ENCODE data around the gene DENND5B. TPM values are rescaled to one million over a fixed set of nuclear protein-coding genes. Genes with fewer than 3 reads are reported as not detected.

DENND5B gene
- total RNA-seq, 1 experiment from 2014 or later = 13.8 TPM

DNA sequence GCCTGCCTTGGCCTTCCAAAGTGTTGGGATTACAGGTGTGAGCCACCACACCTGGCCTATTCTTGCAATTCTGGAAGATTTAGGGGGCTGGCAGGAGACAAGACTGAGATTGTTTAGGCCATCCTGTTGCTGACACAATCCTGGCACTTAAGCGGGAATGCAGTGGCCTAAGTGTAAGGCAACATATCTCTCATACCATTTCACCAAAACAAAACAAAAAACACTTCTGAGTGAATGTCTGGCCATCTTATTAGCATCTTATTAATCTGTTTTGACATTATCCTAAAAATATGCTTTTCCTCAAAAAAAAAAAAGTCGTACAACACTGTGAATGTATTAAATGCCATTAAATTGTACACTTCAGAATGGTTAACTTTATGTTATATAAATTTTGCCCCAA, 67.6 kb downstream of the DENND5B start (continued):
- TF ChIP-seq, protein P1, sequence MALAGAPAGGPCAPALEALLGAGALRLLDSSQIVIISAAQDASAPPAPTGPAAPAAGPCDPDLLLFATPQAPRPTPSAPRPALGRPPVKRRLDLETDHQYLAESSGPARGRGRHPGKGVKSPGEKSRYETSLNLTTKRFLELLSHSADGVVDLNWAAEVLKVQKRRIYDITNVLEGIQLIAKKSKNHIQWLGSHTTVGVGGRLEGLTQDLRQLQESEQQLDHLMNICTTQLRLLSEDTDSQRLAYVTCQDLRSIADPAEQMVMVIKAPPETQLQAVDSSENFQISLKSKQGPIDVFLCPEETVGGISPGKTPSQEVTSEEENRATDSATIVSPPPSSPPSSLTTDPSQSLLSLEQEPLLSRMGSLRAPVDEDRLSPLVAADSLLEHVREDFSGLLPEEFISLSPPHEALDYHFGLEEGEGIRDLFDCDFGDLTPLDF (CRISPR knock-in tag; IDR thresholded peaks at IDR 0.05) = no peak

DNA sequence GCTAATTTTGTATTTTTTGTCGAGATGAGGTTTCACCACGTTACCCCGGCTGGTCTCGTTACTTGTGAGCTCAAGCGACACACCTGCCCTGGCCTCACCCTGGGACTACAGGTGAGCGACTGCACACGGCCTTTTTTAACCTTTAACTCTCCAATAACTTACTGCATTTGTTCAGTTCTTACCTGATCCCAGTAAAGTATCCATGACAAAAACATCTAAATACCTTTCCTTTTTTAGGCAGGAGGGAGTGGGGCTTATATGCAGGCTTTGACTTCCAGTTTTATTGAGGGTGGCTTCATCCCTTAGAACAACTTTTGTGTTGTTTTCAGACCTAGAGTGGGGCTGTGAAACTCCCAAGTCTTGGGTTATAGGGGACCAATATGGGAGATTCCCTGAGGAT, 68.3 kb downstream of the DENND5B start:
- peak overlapping the region; percentile 4; the same call in 1 of the 2 replicates for H3K4me3 Mint-ChIP-seq
- ChIA-PET CTCF (no interaction called here), POLR2A (no interaction called here)
- ATAC-seq (peak; percentile 31; the same call in 1 of the 2 replicates), DNase-seq (ENCODE audit: low spot score) (no peak)
- H3K36me3 Mint-ChIP-seq = no peaks in the 10 kb centered on the region
- peaks cover 73% of the 10 kb centered on the region for H3K4me1 Mint-ChIP-seq
- no peaks in the 10 kb centered on the region for H3K9me3 Mint-ChIP-seq
- no peaks in the 10 kb centered on the region for H3K27me3 Mint-ChIP-seq (ENCODE audit: low read depth)
- TF ChIP-seq ZNF396 (CRISPR knock-in tag; IDR thresholded peaks at IDR 0.05; ENCODE audit: borderline replicate concordance) = no peak
- TF ChIP-seq, protein P2, sequence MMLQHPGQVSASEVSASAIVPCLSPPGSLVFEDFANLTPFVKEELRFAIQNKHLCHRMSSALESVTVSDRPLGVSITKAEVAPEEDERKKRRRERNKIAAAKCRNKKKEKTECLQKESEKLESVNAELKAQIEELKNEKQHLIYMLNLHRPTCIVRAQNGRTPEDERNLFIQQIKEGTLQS (CRISPR knock-in tag; conservative IDR thresholded peaks at IDR 0.05) = no peak
- no peak for TF ChIP-seq FOXP1 (CRISPR knock-in tag; IDR thresholded peaks at IDR 0.05; ENCODE audit: borderline replicate concordance)
- TF ChIP-seq, protein P3, sequence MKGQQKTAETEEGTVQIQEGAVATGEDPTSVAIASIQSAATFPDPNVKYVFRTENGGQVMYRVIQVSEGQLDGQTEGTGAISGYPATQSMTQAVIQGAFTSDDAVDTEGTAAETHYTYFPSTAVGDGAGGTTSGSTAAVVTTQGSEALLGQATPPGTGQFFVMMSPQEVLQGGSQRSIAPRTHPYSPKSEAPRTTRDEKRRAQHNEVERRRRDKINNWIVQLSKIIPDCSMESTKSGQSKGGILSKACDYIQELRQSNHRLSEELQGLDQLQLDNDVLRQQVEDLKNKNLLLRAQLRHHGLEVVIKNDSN (CRISPR knock-in tag; IDR thresholded peaks at IDR 0.05) = no peak
- TF ChIP-seq SP1 (CRISPR knock-in tag; conservative IDR thresholded peaks at IDR 0.05) = no peak
- no peak for TF ChIP-seq MXD4 (CRISPR knock-in tag; IDR thresholded peaks at IDR 0.05; ENCODE audit: borderline replicate concordance)
- TF ChIP-seq CBFB (CRISPR knock-in tag; IDR thresholded peaks at IDR 0.05; ENCODE audit: low read depth) = no peak
- TF ChIP-seq, protein P4, sequence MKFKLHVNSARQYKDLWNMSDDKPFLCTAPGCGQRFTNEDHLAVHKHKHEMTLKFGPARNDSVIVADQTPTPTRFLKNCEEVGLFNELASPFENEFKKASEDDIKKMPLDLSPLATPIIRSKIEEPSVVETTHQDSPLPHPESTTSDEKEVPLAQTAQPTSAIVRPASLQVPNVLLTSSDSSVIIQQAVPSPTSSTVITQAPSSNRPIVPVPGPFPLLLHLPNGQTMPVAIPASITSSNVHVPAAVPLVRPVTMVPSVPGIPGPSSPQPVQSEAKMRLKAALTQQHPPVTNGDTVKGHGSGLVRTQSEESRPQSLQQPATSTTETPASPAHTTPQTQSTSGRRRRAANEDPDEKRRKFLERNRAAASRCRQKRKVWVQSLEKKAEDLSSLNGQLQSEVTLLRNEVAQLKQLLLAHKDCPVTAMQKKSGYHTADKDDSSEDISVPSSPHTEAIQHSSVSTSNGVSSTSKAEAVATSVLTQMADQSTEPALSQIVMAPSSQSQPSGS (CRISPR knock-in tag; IDR thresholded peaks at IDR 0.05; ENCODE audit: borderline replicate concordance, low read depth) = no peak
- TF ChIP-seq NR1H2 (CRISPR knock-in tag; IDR thresholded peaks at IDR 0.05) = no peak
- TF ChIP-seq RORB (CRISPR knock-in tag; IDR thresholded peaks at IDR 0.05) = no peak
- no peak for TF ChIP-seq IRF2 (CRISPR knock-in tag; IDR thresholded peaks at IDR 0.05; ENCODE audit: borderline replicate concordance, low read depth)
- TF ChIP-seq PRRX2 (CRISPR knock-in tag; IDR thresholded peaks at IDR 0.05) = no peak
- TF ChIP-seq, protein P1 (CRISPR knock-in tag; IDR thresholded peaks at IDR 0.05) = no peak
- peak overlapping the region; percentile 88 for H3K27ac Mint-ChIP-seq

DNA sequence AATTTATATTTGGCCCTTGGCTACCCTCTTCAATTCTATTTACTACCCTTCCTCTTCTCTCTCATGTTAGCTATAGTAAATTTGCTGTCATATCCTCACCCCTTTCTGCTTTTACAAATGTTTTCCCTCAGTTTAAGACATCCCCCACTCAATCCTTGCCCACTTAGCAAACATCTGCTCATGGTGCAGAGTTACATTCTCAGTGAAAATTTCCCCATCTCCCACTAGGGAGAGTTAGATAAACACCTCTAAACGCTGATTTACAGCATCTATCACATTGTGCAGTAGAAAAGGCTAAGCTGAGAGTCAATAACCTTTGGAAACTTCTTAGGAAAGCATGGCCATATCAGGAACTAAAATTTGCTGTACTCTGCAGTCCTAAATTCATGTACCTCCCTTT, 69.0 kb downstream of the DENND5B start:
- Mint-ChIP-seq H3K4me3 (no peak overlapping the region), H3K4me1 (peaks cover 76% of the 10 kb centered on the region), H3K27me3 (ENCODE audit: low read depth) (no peaks in the 10 kb centered on the region), H3K9me3 (no peaks in the 10 kb centered on the region), H3K27ac (peak overlapping the region; percentile 79), H3K36me3 (no peaks in the 10 kb centered on the region)
- no peak for DNase-seq (ENCODE audit: low spot score)
- POLR2A ChIA-PET = interaction anchor here (0.6 kb wide), 1 partner anchor 114 kb away, joined by 5 read pairs; no protein-coding TSS in a partner anchor
- no peak for ATAC-seq
- CTCF ChIA-PET = no interaction called here
- TF ChIP-seq FOXJ3 (CRISPR knock-in tag; IDR thresholded peaks at IDR 0.05; ENCODE audit: borderline replicate concordance) (no peak), ZNF263 (CRISPR knock-in tag; IDR thresholded peaks at IDR 0.05; ENCODE audit: low read depth) (no peak), TEAD1 (CRISPR knock-in tag; IDR thresholded peaks at IDR 0.05) (no peak), IRF2 (CRISPR knock-in tag; IDR thresholded peaks at IDR 0.05; ENCODE audit: borderline replicate concordance, low read depth) (no peak), SMAD4 (CRISPR knock-in tag; IDR thresholded peaks at IDR 0.05) (no peak), OVOL2 (CRISPR knock-in tag; IDR thresholded peaks at IDR 0.05; ENCODE audit: borderline replicate concordance) (no peak), ZNF423 (CRISPR knock-in tag; IDR thresholded peaks at IDR 0.05) (no peak), RORB (CRISPR knock-in tag; IDR thresholded peaks at IDR 0.05) (no peak), FOXK1 (CRISPR knock-in tag; IDR thresholded peaks at IDR 0.05) (no peak)
- TF ChIP-seq, protein P5, sequence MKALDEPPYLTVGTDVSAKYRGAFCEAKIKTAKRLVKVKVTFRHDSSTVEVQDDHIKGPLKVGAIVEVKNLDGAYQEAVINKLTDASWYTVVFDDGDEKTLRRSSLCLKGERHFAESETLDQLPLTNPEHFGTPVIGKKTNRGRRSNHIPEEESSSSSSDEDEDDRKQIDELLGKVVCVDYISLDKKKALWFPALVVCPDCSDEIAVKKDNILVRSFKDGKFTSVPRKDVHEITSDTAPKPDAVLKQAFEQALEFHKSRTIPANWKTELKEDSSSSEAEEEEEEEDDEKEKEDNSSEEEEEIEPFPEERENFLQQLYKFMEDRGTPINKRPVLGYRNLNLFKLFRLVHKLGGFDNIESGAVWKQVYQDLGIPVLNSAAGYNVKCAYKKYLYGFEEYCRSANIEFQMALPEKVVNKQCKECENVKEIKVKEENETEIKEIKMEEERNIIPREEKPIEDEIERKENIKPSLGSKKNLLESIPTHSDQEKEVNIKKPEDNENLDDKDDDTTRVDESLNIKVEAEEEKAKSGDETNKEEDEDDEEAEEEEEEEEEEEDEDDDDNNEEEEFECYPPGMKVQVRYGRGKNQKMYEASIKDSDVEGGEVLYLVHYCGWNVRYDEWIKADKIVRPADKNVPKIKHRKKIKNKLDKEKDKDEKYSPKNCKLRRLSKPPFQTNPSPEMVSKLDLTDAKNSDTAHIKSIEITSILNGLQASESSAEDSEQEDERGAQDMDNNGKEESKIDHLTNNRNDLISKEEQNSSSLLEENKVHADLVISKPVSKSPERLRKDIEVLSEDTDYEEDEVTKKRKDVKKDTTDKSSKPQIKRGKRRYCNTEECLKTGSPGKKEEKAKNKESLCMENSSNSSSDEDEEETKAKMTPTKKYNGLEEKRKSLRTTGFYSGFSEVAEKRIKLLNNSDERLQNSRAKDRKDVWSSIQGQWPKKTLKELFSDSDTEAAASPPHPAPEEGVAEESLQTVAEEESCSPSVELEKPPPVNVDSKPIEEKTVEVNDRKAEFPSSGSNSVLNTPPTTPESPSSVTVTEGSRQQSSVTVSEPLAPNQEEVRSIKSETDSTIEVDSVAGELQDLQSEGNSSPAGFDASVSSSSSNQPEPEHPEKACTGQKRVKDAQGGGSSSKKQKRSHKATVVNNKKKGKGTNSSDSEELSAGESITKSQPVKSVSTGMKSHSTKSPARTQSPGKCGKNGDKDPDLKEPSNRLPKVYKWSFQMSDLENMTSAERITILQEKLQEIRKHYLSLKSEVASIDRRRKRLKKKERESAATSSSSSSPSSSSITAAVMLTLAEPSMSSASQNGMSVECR (CRISPR knock-in tag; IDR thresholded peaks at IDR 0.05; ENCODE audit: borderline replicate concordance) = no peak
- TF ChIP-seq, protein P6, sequence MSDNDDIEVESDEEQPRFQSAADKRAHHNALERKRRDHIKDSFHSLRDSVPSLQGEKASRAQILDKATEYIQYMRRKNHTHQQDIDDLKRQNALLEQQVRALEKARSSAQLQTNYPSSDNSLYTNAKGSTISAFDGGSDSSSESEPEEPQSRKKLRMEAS (CRISPR knock-in tag; IDR thresholded peaks at IDR 0.05) = no peak
- TF ChIP-seq, protein P7, sequence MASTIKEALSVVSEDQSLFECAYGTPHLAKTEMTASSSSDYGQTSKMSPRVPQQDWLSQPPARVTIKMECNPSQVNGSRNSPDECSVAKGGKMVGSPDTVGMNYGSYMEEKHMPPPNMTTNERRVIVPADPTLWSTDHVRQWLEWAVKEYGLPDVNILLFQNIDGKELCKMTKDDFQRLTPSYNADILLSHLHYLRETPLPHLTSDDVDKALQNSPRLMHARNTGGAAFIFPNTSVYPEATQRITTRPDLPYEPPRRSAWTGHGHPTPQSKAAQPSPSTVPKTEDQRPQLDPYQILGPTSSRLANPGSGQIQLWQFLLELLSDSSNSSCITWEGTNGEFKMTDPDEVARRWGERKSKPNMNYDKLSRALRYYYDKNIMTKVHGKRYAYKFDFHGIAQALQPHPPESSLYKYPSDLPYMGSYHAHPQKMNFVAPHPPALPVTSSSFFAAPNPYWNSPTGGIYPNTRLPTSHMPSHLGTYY (CRISPR knock-in tag; IDR thresholded peaks at IDR 0.05) = no peak
